CD4-positive, alpha-beta T cell (primary cell): ENCODE data around the gene TRDMT1. TPM values are rescaled to one million over a fixed set of nuclear protein-coding genes. Genes with fewer than 3 reads are reported as not detected.
A peak's percentile ranks its signal among the peaks of the same experiment; 100 is the strongest.

Experiments
- ATAC-seq: fragments of 200-7000 bp; cut with Tn5 transposase; one replicate; pipeline ENCODE4 v1.10.0; 2022; ENCODE audit warnings: mild to moderate bottlenecking; ENCODE audit not compliant: poor library complexity
- CTCF ChIA-PET: fragments of 350-600 bp; sonication (Branson Sonifier 250); formaldehyde crosslinking; loops from one replicate; lab custom pipeline; 2021; ENCODE audit warnings: antibody characterized with exemption, inconsistent platforms; lab: Charles Lee
- POLR2A ChIA-PET: fragments of 350-600 bp; sonication (Branson Sonifier 250); formaldehyde crosslinking; loops from one replicate; lab custom pipeline; 2021; ENCODE audit warnings: antibody characterized with exemption, inconsistent platforms; lab: Charles Lee
- DNase-seq, 14 experiments: peaks; one replicate each; pipeline ENCODE4 v3.0.0-alpha.2; 2013 to 2020; ENCODE audit warnings: mixed read lengths in 2 of 14
- H3K27ac ChIP-seq, 2 donors: one replicate each; pipeline versions ENCODE4 v1.5.1 to v1.7.0; 2013; ENCODE audit warnings: low read length in 2 of 2, low read depth in 1 of 2, mild to moderate bottlenecking in 1 of 2
- H3K27me3 ChIP-seq, 2 experiments: 1 replicate in 1 of 2; 2 replicates in 1 of 2; pipeline versions ENCODE4 v1.6.1 to v1.7.0; 2013; ENCODE audit warnings: low read length in 2 of 2, control low read depth in 1 of 2, mild to moderate bottlenecking in 1 of 2, moderate library complexity in 1 of 2; ENCODE audit not compliant: insufficient read depth in 2 of 2, control insufficient read depth in 1 of 2
- H3K36me3 ChIP-seq: one replicate; pipeline ENCODE4 v1.6.1; 2013; ENCODE audit warnings: low read length, control low read depth; ENCODE audit not compliant: insufficient read depth
- H3K4me1 ChIP-seq: one replicate; pipeline ENCODE4 v1.6.1; 2013; ENCODE audit warnings: low read length, control low read depth; ENCODE audit not compliant: insufficient read depth
- H3K4me3 ChIP-seq: one replicate; pipeline ENCODE4 v1.5.1; 2013; ENCODE audit warnings: mild to moderate bottlenecking, low read length, moderate library complexity
- H3K9me3 ChIP-seq, 2 experiments: 1 replicate in 1 of 2; 2 replicates in 1 of 2; pipeline versions ENCODE4 v1.6.1 to v1.7.0; 2013; ENCODE audit warnings: low read length in 2 of 2, mild to moderate bottlenecking in 2 of 2, control low read depth in 1 of 2, moderate library complexity in 1 of 2; ENCODE audit not compliant: control insufficient read depth in 1 of 2, insufficient read depth in 1 of 2
- H3K27ac Mint-ChIP-seq: one replicate; pipeline ENCODE4 v1.8.0; 2020; ENCODE audit warnings: mixed read lengths
- H3K27me3 Mint-ChIP-seq: one replicate; pipeline ENCODE4 v1.8.0; 2021; ENCODE audit warnings: mixed read lengths
- H3K36me3 Mint-ChIP-seq: one replicate; pipeline ENCODE4 v1.8.0; 2021; ENCODE audit warnings: low read depth, mixed read lengths
- H3K4me1 Mint-ChIP-seq: one replicate; pipeline ENCODE4 v1.8.0; 2021; ENCODE audit warnings: low read depth, mixed read lengths
- H3K4me3 Mint-ChIP-seq: one replicate; pipeline ENCODE4 v1.8.0; 2020; ENCODE audit warnings: mild to moderate bottlenecking, mixed read lengths
- H3K9me3 Mint-ChIP-seq: one replicate; pipeline ENCODE4 v1.8.0; 2020; ENCODE audit warnings: mixed read lengths
- intact Hi-C, 2 experiments: fragments of 100-400 bp; cut with DNase I in 1 of 2; cut with micrococcal nuclease in 1 of 2; formaldehyde crosslinking; loops; one replicate each; pipeline versions ENCODE4 v1.15.1 to v1.9.0; 2023 to 2025; cut with DNase I, micrococcal nuclease
- total RNA-seq, 174 experiments: library from RNA in 2 of 174; stranded (reverse) in 2 of 174; gene quantifications; one replicate each; pipeline ENCODE4 v1.2.3 and lab custom pipeline; 2021 to 2026
- TF ChIP-seq, protein P1 (sequence below): fragments of 200-600 bp; IDR thresholded peaks from one replicate; pipeline ENCODE4 v1.8.0; 2022; ENCODE audit warnings: antibody characterized with exemption, mild to moderate bottlenecking

Gene TRDMT1
- total RNA-seq, 2 experiments from 2014 or later = 20.3 to 21.3 TPM

DNA sequence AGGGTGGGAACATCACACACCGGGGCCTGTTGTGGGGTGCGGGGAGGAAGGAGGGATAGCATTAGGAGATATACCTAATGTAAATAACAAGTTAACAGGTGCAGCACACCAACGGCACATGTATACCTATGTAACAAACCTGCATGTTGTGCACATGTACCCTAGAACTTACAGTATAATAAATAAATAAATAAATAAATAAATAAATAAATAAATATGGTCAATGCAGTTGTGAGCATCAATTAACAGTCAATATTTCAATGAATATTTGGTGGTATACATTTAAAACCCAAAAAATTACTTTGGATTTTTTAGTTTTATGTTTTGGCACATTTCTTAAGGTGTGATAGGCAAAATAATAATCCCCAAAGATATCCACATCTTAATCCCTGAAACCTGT, 15.6 kb downstream of the TRDMT1 start:
- no peaks in the 10 kb centered on the region for H3K27me3 Mint-ChIP-seq
- ATAC-seq (no peak), DNase-seq (no peak)
- Histone ChIP-seq H3K4me1 (no peaks in the 10 kb centered on the region), H3K27ac (no peak overlapping the region), H3K4me3 (no peak overlapping the region), H3K36me3 (no peaks in the 10 kb centered on the region), H3K27me3 (no peaks in the 10 kb centered on the region), H3K9me3 (no peaks in the 10 kb centered on the region)
- no peak overlapping the region for H3K4me3 Mint-ChIP-seq
- POLR2A ChIA-PET = no interaction called here
- intact Hi-C loops = no loop called here
- CTCF ChIA-PET = no interaction called here
- peaks cover 13% of the 10 kb centered on the region for H3K4me1 Mint-ChIP-seq
- TF ChIP-seq, protein P1, sequence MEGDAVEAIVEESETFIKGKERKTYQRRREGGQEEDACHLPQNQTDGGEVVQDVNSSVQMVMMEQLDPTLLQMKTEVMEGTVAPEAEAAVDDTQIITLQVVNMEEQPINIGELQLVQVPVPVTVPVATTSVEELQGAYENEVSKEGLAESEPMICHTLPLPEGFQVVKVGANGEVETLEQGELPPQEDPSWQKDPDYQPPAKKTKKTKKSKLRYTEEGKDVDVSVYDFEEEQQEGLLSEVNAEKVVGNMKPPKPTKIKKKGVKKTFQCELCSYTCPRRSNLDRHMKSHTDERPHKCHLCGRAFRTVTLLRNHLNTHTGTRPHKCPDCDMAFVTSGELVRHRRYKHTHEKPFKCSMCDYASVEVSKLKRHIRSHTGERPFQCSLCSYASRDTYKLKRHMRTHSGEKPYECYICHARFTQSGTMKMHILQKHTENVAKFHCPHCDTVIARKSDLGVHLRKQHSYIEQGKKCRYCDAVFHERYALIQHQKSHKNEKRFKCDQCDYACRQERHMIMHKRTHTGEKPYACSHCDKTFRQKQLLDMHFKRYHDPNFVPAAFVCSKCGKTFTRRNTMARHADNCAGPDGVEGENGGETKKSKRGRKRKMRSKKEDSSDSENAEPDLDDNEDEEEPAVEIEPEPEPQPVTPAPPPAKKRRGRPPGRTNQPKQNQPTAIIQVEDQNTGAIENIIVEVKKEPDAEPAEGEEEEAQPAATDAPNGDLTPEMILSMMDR = no peak
- H3K27ac Mint-ChIP-seq = no peak overlapping the region
- no peaks in the 10 kb centered on the region for H3K9me3 Mint-ChIP-seq
- no peaks in the 10 kb centered on the region for H3K36me3 Mint-ChIP-seq

DNA sequence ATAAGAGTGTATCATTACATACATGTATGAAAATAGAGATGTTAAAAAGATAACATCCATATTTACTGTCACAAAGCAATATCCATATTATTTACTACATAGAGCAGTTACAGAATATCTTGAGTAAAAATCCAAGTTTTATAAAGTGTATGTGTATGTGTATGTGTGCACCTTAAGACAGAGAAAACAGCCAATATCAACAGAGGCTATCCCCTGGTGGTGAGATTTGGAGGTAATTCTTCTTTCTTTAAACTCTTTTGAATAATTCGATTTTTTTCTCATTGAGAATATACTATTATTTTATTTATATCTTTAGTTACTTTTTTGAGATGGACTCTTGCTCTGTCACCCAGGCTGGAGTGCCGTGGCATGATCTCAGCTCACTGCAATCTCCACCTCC, 18.4 kb downstream of the TRDMT1 start:
- no peaks in the 10 kb centered on the region for H3K36me3 ChIP-seq
- Mint-ChIP-seq H3K4me3 (no peak overlapping the region), H3K4me1 (no peaks in the 10 kb centered on the region), H3K27ac (no peak overlapping the region), H3K27me3 (no peaks in the 10 kb centered on the region), H3K36me3 (no peaks in the 10 kb centered on the region), H3K9me3 (no peaks in the 10 kb centered on the region)
- no peaks in the 10 kb centered on the region for H3K9me3 ChIP-seq
- H3K4me1 ChIP-seq = no peaks in the 10 kb centered on the region
- TF ChIP-seq, protein P1 = no peak
- ATAC-seq = no peak
- DNase-seq = peak in 1 of 14 experiments; percentile 26
- H3K27ac ChIP-seq = no peak overlapping the region
- ChIA-PET CTCF (interaction anchor here (2.1 kb wide), 1 partner anchor 14 kb away, joined by 8 read pairs; no protein-coding TSS in a partner anchor), POLR2A (no interaction called here)
- no peaks in the 10 kb centered on the region for H3K27me3 ChIP-seq
- H3K4me3 ChIP-seq = no peak overlapping the region
- intact Hi-C loops = no loop called here

DNA sequence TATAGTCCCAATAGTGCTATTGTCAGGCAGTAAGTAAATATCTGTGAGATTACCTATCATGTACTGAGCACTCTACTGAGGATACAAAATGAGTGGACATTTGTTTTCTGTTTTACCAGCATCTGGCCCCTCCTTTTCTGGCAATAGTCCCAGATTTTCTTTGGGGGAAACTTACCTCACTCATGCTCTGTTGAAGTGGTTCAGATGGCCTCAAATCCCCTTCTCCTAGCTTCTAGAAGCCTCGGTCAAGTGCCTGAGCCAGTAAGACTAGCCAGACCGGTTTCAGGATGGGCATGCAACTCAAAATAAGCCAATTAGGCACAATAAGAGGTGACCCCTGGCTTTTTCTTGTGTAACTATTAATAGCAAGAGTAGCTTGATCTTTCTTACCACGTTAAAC, 19.7 kb downstream of the TRDMT1 start:
- no peak for DNase-seq
- no peak overlapping the region for H3K4me3 Mint-ChIP-seq
- intact Hi-C loops = no loop called here
- H3K9me3 Mint-ChIP-seq = no peaks in the 10 kb centered on the region
- Histone ChIP-seq H3K27ac (no peak overlapping the region), H3K4me1 (no peaks in the 10 kb centered on the region), H3K9me3 (no peaks in the 10 kb centered on the region), H3K36me3 (no peaks in the 10 kb centered on the region), H3K4me3 (no peak overlapping the region), H3K27me3 (no peaks in the 10 kb centered on the region)
- H3K27me3 Mint-ChIP-seq = no peaks in the 10 kb centered on the region
- TF ChIP-seq, protein P1 = no peak
- ChIA-PET POLR2A (interaction anchor here (0.9 kb wide), 1 partner anchor 19 kb away, joined by 3 read pairs; no protein-coding TSS in a partner anchor), CTCF (interaction anchor here (2.1 kb wide), 1 partner anchor 13 kb away, joined by 8 read pairs; no protein-coding TSS in a partner anchor)
- no peaks in the 10 kb centered on the region for H3K36me3 Mint-ChIP-seq
- ATAC-seq = no peak
- no peak overlapping the region for H3K27ac Mint-ChIP-seq
- H3K4me1 Mint-ChIP-seq = peaks cover 2% of the 10 kb centered on the region
